ENCODE measurements around the gene SKAP1. TPM values are rescaled to one million over a fixed set of nuclear protein-coding genes. Genes with fewer than 3 reads are reported as not detected.

The SKAP1 gene
- total RNA-seq, 4 donors from 2014 or later = 1.1 to 1.7 (median 1.2) TPM

DNA sequence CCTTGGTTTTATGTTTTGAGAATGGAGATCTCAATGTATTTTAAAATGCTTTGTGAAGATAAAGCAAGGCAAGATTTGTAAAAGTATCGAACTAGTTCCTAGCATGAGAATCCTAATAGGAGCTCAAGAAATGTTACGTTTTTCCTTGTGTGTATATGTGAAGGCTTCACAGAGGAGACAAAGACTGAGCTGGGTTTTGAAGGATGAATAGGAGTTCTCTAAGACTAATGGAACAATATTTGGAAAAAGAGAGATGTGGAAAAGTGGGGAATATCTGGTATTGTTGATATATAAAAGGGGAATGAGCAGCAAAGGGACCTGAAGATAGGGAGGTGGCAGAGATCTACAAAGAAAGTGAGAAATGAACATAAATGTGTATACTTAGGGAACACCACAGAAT is 195.1 kb downstream of the SKAP1 start:
- no peak for DNase-seq (ENCODE audit: extremely low spot score)
- no peaks in the 10 kb centered on the region for H3K36me3 ChIP-seq
- no peak overlapping the region for H3K27ac ChIP-seq (replicated peaks in 1 of 4)
- no peak for TF ChIP-seq POLR2A (IDR thresholded peaks at IDR 0.05; ENCODE audit: low read depth)
- TF ChIP-seq EP300 (IDR thresholded peaks at IDR 0.05) = no peak
- TF ChIP-seq POLR2AphosphoS5 (IDR thresholded peaks at IDR 0.05) = no peak
- no peak for TF ChIP-seq CTCF (IDR thresholded peaks at IDR 0.05)
- intact Hi-C loops (cut with DNase I) = no loop called here
- no peaks in the 10 kb centered on the region for H3K9me3 ChIP-seq
- H3K4me3 ChIP-seq = no peak overlapping the region
- H3K27me3 ChIP-seq = peaks cover 0 to 26% (median 0%) of the 10 kb centered on the region in 4 donors
- WGBS = 81% methylated on average over 2 of the region's 2 CpGs
- peaks cover under 1 to 9% (median 3%) of the 10 kb centered on the region in 4 donors for H3K4me1 ChIP-seq

DNA sequence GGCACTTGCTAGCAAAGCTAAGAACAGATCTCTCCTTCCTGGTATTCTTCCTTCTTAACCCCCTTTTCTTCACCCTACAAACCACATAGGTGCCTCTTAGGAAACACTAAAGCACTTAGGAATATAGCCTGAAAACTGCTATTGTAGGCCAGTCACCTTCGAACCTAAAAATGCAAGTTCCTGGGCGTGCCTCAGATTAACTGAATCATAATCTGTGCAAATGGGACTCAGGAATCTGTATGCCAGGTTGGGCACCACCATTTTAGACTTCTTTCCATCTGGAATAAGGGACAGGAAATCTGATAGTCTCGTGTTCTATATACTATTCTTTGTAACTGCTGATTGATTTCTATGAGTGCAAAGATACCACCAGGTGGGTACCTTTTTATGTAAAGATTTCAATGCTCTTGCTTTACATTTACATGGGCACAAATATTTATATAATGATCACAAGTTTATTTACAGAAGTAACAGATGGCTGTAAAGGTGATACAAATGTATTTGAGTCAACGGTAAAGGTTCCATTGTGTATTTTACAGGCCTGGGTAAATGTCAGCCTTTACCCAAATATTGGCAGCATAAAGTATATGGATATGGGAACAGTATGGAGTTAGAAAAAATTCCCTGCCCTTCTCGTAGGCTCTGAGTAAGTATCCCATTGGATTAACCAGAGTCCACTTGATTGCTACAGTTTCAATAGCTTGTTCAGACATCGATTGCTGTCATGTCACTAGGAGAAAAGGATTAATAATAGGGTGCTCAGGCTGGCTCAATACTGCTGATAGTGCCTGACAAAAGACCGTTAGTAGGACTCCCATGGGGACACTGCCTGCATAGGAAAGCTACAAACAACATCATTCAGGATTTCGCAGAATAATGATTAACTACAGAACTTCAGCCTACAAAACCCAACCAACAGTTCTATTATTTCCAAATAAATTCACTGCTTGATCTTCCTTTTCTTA is 197.7 kb downstream of the SKAP1 start:
- 80% methylated on average over 8 of the region's 8 CpGs for WGBS
- Histone ChIP-seq H3K4me3 (no peak overlapping the region), H3K9me3 (no peaks in the 10 kb centered on the region), H3K27ac (replicated peaks in 1 of 4) (no peak overlapping the region), H3K27me3 (peaks cover 0 to 38% (median 0%) of the 10 kb centered on the region in 4 donors), H3K36me3 (no peaks in the 10 kb centered on the region), H3K4me1 (peaks cover 0 to 9% (median 2%) of the 10 kb centered on the region in 4 donors)
- no peak for TF ChIP-seq EP300 (IDR thresholded peaks at IDR 0.05)
- TF ChIP-seq CTCF (IDR thresholded peaks at IDR 0.05) = no peak
- TF ChIP-seq POLR2AphosphoS5 (IDR thresholded peaks at IDR 0.05) = no peak
- TF ChIP-seq POLR2A (IDR thresholded peaks at IDR 0.05; ENCODE audit: low read depth) = no peak
- DNase-seq (ENCODE audit: extremely low spot score) = no peak
- intact Hi-C loops (cut with DNase I) = no loop called here

DNA sequence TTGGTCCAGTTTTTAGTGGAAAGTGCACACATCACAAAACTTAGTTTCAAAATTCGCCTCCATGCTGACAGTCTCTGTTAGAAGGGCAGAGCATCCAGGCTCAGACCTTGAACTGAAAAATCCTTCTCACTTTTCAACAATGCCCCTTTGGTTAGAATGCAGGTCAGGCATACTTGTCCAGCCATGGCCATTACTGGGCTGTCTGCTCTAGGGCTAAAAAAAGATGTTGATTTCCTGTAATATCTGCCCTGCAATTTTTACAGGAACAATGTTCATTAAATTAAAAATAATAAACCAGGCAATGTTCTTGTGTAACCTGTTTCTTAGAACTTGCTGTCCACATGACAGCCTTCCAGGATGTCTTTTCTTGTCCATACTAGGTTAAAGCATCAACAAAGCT is 200.1 kb downstream of the SKAP1 start:
- Histone ChIP-seq H3K27ac (replicated peaks in 1 of 4) (no peak overlapping the region), H3K4me1 (peaks cover 0 to 9% (median 2%) of the 10 kb centered on the region in 4 donors), H3K27me3 (peaks cover 0 to 59% (median 4%) of the 10 kb centered on the region in 4 donors), H3K9me3 (no peaks in the 10 kb centered on the region), H3K4me3 (no peak overlapping the region), H3K36me3 (no peaks in the 10 kb centered on the region)
- no peak for DNase-seq (ENCODE audit: extremely low spot score)
- WGBS = 27% methylated on average over 1 of the region's 1 CpG
- intact Hi-C loops (cut with DNase I) = no loop called here
- TF ChIP-seq EP300 (IDR thresholded peaks at IDR 0.05) (no peak), CTCF (IDR thresholded peaks at IDR 0.05) (no peak), POLR2AphosphoS5 (IDR thresholded peaks at IDR 0.05) (no peak), POLR2A (IDR thresholded peaks at IDR 0.05; ENCODE audit: low read depth) (no peak)

- Histone ChIP-seq H3K9me3 (no peaks in the 10 kb centered on the region), H3K36me3 (no peaks in the 10 kb centered on the region), H3K4me3 (no peak overlapping the region), H3K27ac (replicated peaks in 1 of 4) (no peak overlapping the region), H3K4me1 (peaks cover 0 to 9% (median 2%) of the 10 kb centered on the region in 4 donors), H3K27me3 (peaks cover 0 to 66% (median 4%) of the 10 kb centered on the region in 4 donors)
- intact Hi-C loops (cut with DNase I) = no loop called here
- no peak for TF ChIP-seq POLR2A (IDR thresholded peaks at IDR 0.05; ENCODE audit: low read depth)
- no peak for TF ChIP-seq EP300 (IDR thresholded peaks at IDR 0.05)
- TF ChIP-seq POLR2AphosphoS5 (IDR thresholded peaks at IDR 0.05) = no peak
- no peak for TF ChIP-seq CTCF (IDR thresholded peaks at IDR 0.05)
- DNase-seq (ENCODE audit: extremely low spot score) = no peak
- 93% methylated on average over 1 of the region's 1 CpG for WGBS
These were observed 201.3 kb downstream of the SKAP1 start for GRCh38 chr17:48228720-48229119.

Data from esophagus muscularis mucosa (tissue), 4 donors.